ENCODE results near the gene RCSD1.

GRCh38 chr1:167645140-167645541, 15.1 kb downstream of the RCSD1 start:
- TF ChIP-seq CTCF (IDR thresholded peaks at IDR 0.05; ENCODE audit: low read depth, low read length, poor library complexity, severe bottlenecking) = no peak
- TF ChIP-seq EZH2phosphoT487 (IDR thresholded peaks at IDR 0.05; ENCODE audit: borderline replicate concordance, low read length) = no peak

Measured in DOHH2 (cell line).